DMS 273 (cell line): ENCODE data around the gene HSD3B2.
"Not testable (repeated sequence)": the region's sequence is repeated elsewhere in the genome, so short reads cannot be mapped to it uniquely, and the experiment has no call there.

Experiments
- DNase-seq: peaks from one replicate; lab custom pipeline; 2025; ENCODE audit not compliant: unreplicated experiment; lab: John Stamatoyannopoulos, UW

HSD3B2 gene

GRCh38 chr1:119414950-119415349 lies at the start of gene HSD3B2:
HSD3B2 (plus strand) TSS chr1:119415150; CDS start chr1:119415420, 270 bp downstream.
- DNase-seq = no peak

DNA sequence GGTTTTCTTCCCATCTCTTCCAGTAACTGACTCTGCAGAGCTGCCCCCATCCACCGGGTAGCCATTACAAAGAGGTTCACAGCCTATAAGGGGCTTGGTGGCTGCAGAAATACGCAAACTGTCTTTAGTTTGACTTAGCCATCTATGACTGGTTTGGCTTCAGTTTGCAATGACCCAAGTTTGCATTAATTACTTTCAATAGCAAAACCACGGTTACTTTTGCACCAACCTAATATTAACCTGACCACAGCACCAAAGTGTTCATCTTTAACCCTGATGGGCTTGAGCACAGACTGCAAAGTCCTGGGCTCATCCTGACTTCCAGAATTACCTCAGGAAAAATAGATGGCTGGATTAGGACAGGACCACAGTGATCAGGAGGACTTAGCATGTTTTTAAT lies 48.5 kb upstream of the HSD3B2 start:
- no peak for DNase-seq

DNA sequence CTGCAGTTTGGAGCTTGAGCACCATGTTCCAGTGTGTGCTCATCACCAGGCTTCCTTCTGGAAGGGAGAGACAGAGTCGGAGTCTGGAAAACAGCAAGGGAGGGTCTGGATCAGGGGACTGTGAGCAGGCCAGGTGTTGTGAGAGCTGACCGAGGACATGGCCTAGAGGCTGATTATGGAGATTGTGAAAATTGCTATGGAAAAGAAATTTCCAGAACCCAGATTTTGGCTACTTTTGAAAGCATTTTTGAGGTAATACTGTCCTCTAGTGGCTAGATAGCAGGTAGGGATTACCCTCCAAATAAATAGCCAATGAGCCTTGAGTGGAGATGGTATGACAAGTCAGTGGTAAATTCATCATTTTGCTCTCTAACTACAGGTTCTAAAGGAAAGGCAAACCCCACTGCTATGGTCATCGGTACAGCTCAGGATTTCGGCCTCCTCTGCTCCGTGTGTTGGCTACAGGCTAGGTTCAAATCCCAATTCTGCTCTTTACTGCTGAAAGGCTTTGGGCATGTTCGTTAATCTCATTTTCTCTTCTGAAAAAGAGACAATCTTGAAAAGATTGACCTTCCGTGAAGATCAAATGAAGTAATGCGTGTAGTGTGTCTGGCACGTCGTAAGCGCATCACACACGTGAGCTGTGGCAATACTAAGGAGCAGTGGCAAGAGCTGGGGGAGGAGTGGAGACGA lies 47.4 kb upstream of the HSD3B2 start:
- peak; percentile 60 for DNase-seq

DNA sequence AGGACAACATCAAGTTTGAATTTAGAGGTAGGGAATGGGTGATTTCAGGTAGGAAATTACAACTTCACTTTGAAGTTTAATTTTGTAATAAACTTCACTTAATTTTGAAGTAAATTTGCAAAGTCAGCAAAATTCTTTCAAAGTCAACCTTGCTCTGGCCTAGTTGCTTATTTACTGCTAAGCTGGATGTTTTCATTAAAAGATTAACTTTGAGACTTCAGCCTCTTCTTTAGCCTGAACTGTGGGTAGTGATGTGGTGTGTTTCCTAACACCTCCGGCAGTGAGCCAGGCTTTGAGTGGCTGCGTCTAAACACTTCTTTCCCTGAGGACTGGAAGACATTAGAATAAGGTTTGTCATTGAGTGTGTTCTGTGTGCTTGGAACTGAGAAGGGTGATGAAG lies 46.4 kb upstream of the HSD3B2 start, which contains the start of gene HAO2:
TSS of gene HAO2 (plus strand) at position 232 of the 400 bp plus-strand sequence. CDS start 12,301 bp downstream, outside the sequence.
- no peak for DNase-seq

DNA sequence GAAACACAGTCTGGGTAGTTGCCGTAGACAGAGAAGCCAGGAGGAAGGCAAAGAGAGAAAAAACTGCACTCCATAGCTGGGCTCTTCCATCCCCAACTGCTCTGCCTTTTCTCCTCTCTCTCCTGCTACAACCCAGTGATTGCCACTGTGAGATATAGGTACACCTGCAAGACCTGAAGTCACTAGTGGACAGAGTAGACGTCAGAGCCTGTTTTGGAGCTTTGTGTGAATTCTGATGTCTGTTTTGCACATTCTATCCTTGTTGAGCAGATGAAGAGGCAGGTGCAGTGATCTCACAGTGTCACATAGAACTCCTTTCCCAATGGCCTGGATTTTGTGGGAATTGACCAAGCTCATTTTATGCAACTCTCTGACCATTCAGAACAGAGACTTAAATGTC lies 44.2 kb upstream of the HSD3B2 start:
- DNase-seq = no peak

DNA sequence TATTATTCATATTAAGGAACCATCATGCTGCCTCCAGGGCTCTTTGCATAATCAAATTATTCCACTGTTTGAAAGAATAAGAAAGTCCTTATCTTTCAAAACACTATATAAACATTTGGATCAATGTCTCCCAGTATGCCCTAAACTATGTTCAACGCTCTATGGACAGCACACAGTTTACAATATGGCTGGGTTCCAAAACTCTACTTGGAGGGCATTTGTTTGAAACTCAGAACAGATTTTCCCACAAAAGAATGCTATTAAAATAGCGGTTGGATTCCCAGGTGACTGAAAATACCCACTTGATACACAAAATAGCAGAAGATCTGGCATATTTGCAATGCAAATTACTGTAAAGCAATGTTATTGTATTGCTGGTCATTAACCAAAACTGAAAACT lies 43.1 kb upstream of the HSD3B2 start:
- DNase-seq = no peak

GRCh38 chr1:119372503-119373086 lies 42.4 kb upstream of the HSD3B2 start:
- peak; percentile 88 for DNase-seq

GRCh38 chr1:119373465-119373864 lies 41.5 kb upstream of the HSD3B2 start:
- no peak for DNase-seq

DNA sequence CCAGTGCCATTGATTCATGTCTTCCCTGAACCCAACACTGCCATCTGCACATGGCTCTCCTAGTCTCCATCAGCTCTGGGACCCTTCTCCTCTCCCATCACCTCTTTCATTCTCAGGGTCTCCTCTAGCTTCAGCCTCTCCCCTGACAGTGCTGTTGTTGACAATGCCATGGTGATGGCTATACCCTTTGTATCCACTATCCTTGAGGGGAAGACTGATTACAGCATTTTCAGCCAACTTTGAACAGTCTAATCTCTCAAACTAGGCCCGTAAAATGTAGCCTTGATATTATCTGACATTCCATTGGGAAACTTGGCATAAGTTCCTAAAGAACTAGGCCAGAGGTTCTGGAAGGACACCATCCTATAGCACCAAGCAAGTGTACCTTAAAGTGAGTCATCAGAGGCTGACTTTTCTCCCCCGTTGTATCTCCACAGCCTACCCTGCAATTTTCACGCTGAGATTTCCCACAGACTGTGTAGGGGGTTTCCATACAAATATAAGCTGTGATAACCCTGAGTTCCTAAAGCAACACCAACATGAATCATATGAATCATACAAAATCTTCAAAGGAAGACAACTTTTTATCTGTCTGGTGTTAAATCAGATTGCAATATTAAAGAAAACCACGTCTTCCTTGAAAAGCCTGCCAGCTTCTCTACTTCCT lies 40.6 kb upstream of the HSD3B2 start:
- no peak for DNase-seq

GRCh38 chr1:119375366-119375765 lies 39.6 kb upstream of the HSD3B2 start:
- no peak for DNase-seq

- DNase-seq = no peak
Observed at GRCh38 chr1:119376594-119376993, 38.4 kb upstream of the HSD3B2 start.

- DNase-seq = not testable (repeated sequence)
Observed at GRCh38 chr1:119377594-119377993, 37.4 kb upstream of the HSD3B2 start.

DNA sequence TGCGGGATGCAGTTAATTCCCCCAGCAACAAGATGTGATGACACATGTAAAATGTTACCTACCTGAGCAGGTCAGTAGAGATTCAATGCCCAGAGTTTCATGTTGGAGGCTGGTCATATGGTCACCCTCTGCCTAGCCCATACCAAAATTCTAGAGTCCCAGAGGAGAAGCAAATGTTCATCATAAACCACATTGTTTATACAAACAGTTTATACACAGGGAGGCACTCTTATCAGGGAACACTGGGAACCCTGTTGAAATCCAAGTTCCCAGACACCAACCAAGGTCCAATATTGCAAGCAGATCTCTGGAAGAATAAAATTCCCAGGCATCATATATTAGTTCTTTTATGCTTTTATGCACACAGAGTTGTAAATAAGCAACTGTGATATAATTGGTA lies 35.8 kb upstream of the HSD3B2 start:
- DNase-seq = no peak

DNA sequence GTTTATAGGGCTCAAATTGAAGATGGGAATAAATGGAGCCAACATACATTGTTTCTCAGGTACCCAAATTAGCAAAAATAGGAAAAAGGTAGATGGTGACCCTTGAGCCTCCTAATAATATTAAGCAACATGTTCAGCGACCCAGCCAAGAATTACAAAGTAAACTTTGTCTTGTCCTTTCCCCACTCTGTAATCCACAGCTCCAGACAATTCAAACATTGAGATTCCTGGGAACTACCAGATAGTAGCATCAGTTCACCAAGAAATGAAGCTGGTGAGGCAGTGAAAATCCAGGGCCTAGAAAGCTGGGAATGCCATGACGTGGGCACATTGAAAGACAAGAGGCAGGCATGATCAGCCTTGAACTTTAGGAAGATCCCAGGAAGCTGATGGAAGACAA lies 34.6 kb upstream of the HSD3B2 start:
- no peak for DNase-seq

DNA sequence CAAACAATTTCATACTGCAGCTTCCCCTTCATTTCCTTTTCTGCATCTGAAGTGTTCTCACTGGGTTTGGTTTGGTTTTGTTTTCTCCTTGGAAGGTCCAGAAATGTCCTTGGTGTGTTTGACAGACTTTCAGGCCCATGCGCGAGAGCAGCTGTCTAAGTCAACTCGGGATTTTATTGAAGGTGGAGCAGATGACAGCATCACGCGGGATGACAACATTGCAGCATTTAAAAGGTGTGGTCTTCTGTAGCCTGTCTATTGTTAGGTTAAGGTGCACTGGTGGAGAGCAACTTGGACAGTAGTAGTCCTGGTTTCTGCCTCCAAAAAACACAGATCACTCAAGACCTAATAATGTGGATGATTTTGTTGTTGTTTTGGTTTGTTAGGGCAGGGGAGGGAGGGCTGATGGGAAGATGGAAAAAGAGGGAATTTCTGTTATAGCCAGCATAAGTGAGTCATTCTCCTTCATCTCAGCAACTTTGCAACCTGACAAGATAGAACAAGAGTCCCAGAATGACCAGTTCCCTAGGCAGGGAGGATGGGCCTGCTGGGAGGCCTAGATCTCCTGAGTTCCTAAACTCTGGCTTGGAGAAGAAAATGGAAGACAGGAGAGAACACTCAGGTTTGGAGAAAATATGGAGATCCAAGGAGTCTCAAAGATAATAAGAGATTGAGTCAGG lies 33.8 kb upstream of the HSD3B2 start:
- DNase-seq = no peak

DNA sequence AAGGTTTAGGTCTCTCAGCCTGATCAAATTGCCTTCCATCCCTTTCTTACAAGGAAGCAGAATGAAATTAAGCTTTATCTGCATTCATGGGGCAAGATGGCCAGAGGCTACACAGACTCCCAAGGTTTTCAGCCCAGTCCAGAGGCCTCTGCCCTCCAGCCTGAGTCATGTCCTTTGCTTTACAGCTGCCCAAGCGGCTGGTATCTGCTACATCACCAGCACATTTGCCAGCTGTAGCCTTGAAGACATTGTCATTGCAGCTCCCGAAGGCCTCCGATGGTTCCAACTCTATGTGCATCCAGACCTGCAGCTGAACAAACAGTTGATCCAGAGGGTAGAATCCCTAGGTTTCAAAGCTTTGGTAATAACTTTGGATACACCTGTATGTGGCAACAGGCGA lies 30.4 kb upstream of the HSD3B2 start:
- no peak for DNase-seq

- DNase-seq = no peak
Observed at GRCh38 chr1:119385650-119386049, 29.3 kb upstream of the HSD3B2 start.

- DNase-seq = no peak
Observed at GRCh38 chr1:119387858-119388257, 27.1 kb upstream of the HSD3B2 start.

GRCh38 chr1:119388450-119388849 lies 26.5 kb upstream of the HSD3B2 start:
- DNase-seq = no peak

DNA sequence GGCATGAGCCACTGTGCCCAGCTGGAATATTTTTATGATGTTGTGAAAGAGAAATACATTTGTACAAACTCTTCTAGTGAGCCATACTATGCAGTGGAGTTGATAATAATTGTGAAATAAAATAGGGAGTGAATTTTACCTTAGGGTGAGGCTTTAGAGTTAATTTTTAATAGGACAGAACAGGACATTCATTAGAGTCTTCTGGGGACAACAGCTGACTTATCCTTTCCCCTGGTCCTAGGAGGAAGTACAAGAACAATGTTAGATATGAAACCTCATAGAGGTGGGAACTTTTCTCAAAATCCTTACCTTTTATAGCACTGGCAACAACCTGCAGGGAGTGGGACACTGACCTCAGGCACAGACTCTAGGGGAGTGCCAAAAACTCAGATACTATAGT lies 24.4 kb upstream of the HSD3B2 start:
- no peak for DNase-seq

DNA sequence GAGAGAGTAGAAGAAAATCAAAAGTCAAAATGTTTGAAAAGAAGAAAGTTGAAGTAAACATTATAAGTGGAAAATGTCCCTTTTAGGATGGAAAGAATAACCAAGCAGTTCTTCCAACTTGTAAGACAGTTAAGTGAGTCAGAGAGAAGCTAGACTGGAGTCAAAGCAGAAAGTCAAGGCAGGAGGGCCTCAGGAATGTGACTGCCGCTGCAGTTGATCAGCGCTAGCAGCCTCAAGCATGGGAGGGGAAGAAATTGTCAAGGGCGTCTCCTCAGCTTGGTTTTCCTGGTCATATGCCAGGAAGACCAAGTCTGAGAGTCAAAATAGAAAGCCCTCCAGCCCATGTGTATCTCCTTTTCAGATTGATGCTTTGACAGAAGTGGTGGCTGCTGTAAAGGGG lies 23.2 kb upstream of the HSD3B2 start:
- no peak for DNase-seq

DNA sequence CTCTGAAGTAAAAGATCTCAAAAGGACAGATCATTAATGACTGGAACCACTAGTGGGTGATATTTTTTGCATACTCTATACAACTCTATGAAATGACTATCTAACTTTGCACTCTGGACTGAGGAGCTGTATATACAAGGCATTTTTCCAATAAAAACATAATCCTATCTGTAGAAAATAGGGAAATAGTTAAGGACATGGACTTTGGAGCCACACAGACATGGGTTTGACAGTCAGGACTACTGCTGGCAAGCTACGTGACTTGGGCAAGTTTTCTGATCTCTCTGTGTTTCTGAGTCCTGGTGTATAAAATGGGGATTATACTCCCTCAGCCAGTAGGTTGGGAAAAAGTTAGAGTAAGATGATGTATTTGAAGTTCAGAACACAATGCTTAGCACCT lies 20.9 kb upstream of the HSD3B2 start:
- no peak for DNase-seq
